ENCODE data around the gene PANK4. TPM values are rescaled to one million over a fixed set of nuclear protein-coding genes. Genes with fewer than 3 reads are reported as not detected.

PANK4 gene
- total RNA-seq, 1 donor from 2014 or later, result 26.1 TPM

GRCh38 chr1:2508180-2508579 lies 18.2 kb downstream of the PANK4 start:
- Histone ChIP-seq H3K36me3 (ENCODE audit: control insufficient read depth in 3 of 3, insufficient read depth in 3 of 3, low read length in 3 of 3) (peaks cover 40 to 54% (median 50%) of the 10 kb centered on the region in 3 donors), H3K9me3 (ENCODE audit: control insufficient read depth in 3 of 3, low read length in 3 of 3) (no peaks in the 10 kb centered on the region), H3K27me3 (ENCODE audit: control insufficient read depth in 3 of 3, insufficient read depth in 3 of 3, low read length in 3 of 3) (peaks cover 17 to 27% (median 25%) of the 10 kb centered on the region in 3 donors), H3K27ac (ENCODE audit: low read depth, low read length) (no peak overlapping the region), H3K4me3 (ENCODE audit: low read length in 3 of 3) (no peak overlapping the region), H3K4me1 (ENCODE audit: control insufficient read depth in 3 of 3, insufficient read depth in 3 of 3, low read length in 3 of 3) (peaks cover 3 to 13% (median 6%) of the 10 kb centered on the region in 3 donors), H3K9ac (ENCODE audit: low read depth in 1 of 3, low read length in 3 of 3) (no peak overlapping the region)

- H3K36me3 ChIP-seq (ENCODE audit: control insufficient read depth in 3 of 3, insufficient read depth in 3 of 3, low read length in 3 of 3), result peaks cover 37 to 49% (median 45%) of the 10 kb centered on the region in 3 donors
Measured at GRCh38 chr1:2507744-2508155, 18.6 kb downstream of the PANK4 start.

GRCh38 chr1:2506901-2507565 lies 19.4 kb downstream of the PANK4 start:
- peaks cover 24 to 38% (median 36%) of the 10 kb centered on the region in 3 donors for H3K27me3 ChIP-seq (ENCODE audit: control insufficient read depth in 3 of 3, insufficient read depth in 3 of 3, low read length in 3 of 3)
- H3K9ac ChIP-seq (ENCODE audit: low read depth in 1 of 3, low read length in 3 of 3), result no peak overlapping the region
- H3K4me1 ChIP-seq (ENCODE audit: control insufficient read depth in 3 of 3, insufficient read depth in 3 of 3, low read length in 3 of 3), result peaks cover 3 to 13% (median 6%) of the 10 kb centered on the region in 3 donors
- no peak overlapping the region for H3K27ac ChIP-seq (ENCODE audit: low read depth, low read length)
- H3K36me3 ChIP-seq (ENCODE audit: control insufficient read depth in 3 of 3, insufficient read depth in 3 of 3, low read length in 3 of 3), result peaks cover 29 to 43% (median 39%) of the 10 kb centered on the region in 3 donors
- H3K9me3 ChIP-seq (ENCODE audit: control insufficient read depth in 3 of 3, low read length in 3 of 3), result no peaks in the 10 kb centered on the region
- no peak overlapping the region for H3K4me3 ChIP-seq (ENCODE audit: low read length in 3 of 3)

More at GRCh38 chr1:2507744-2508155, 18.6 kb downstream of the PANK4 start:
- H3K4me1 ChIP-seq (ENCODE audit: control insufficient read depth in 3 of 3, insufficient read depth in 3 of 3, low read length in 3 of 3), result peaks cover 3 to 13% (median 6%) of the 10 kb centered on the region in 3 donors
- peaks cover 21 to 31% (median 29%) of the 10 kb centered on the region in 3 donors for H3K27me3 ChIP-seq (ENCODE audit: control insufficient read depth in 3 of 3, insufficient read depth in 3 of 3, low read length in 3 of 3)
- no peaks in the 10 kb centered on the region for H3K9me3 ChIP-seq (ENCODE audit: control insufficient read depth in 3 of 3, low read length in 3 of 3)
- H3K9ac ChIP-seq (ENCODE audit: low read depth in 1 of 3, low read length in 3 of 3), result no peak overlapping the region
- no peak overlapping the region for H3K4me3 ChIP-seq (ENCODE audit: low read length in 3 of 3)
- no peak overlapping the region for H3K27ac ChIP-seq (ENCODE audit: low read depth, low read length)

GRCh38 chr1:2506007-2506860 lies 20.2 kb downstream of the PANK4 start:
- H3K9me3 ChIP-seq (ENCODE audit: control insufficient read depth in 3 of 3, low read length in 3 of 3), result no peaks in the 10 kb centered on the region
- H3K4me1 ChIP-seq (ENCODE audit: control insufficient read depth in 3 of 3, insufficient read depth in 3 of 3, low read length in 3 of 3), result peaks cover 3 to 13% (median 6%) of the 10 kb centered on the region in 3 donors
- no peak overlapping the region for H3K27ac ChIP-seq (ENCODE audit: low read depth, low read length)
- H3K9ac ChIP-seq (ENCODE audit: low read depth in 1 of 3, low read length in 3 of 3), result no peak overlapping the region
- peaks cover 21 to 35% (median 31%) of the 10 kb centered on the region in 3 donors for H3K36me3 ChIP-seq (ENCODE audit: control insufficient read depth in 3 of 3, insufficient read depth in 3 of 3, low read length in 3 of 3)
- peaks cover 32 to 46% (median 44%) of the 10 kb centered on the region in 3 donors for H3K27me3 ChIP-seq (ENCODE audit: control insufficient read depth in 3 of 3, insufficient read depth in 3 of 3, low read length in 3 of 3)
- H3K4me3 ChIP-seq (ENCODE audit: low read length in 3 of 3), result no peak overlapping the region

GRCh38 chr1:2505461-2505994 lies 20.9 kb downstream of the PANK4 start:
- H3K4me1 ChIP-seq (ENCODE audit: control insufficient read depth in 3 of 3, insufficient read depth in 3 of 3, low read length in 3 of 3), result peaks cover 3 to 13% (median 6%) of the 10 kb centered on the region in 3 donors

GRCh38 chr1:2504949-2505272 lies 21.5 kb downstream of the PANK4 start:
- Histone ChIP-seq H3K9me3 (ENCODE audit: control insufficient read depth in 3 of 3, low read length in 3 of 3) (no peaks in the 10 kb centered on the region), H3K27me3 (ENCODE audit: control insufficient read depth in 3 of 3, insufficient read depth in 3 of 3, low read length in 3 of 3) (peaks cover 42 to 57% (median 54%) of the 10 kb centered on the region in 3 donors), H3K27ac (ENCODE audit: low read depth, low read length) (no peak overlapping the region), H3K9ac (ENCODE audit: low read depth in 1 of 3, low read length in 3 of 3) (no peak overlapping the region), H3K4me3 (ENCODE audit: low read length in 3 of 3) (no peak overlapping the region), H3K36me3 (ENCODE audit: control insufficient read depth in 3 of 3, insufficient read depth in 3 of 3, low read length in 3 of 3) (peaks cover 13 to 21% (median 18%) of the 10 kb centered on the region in 3 donors), H3K4me1 (ENCODE audit: control insufficient read depth in 3 of 3, insufficient read depth in 3 of 3, low read length in 3 of 3) (peaks cover 3 to 11% (median 6%) of the 10 kb centered on the region in 3 donors)

More at GRCh38 chr1:2505461-2505994, 20.9 kb downstream of the PANK4 start:
- no peaks in the 10 kb centered on the region for H3K9me3 ChIP-seq (ENCODE audit: control insufficient read depth in 3 of 3, low read length in 3 of 3)
- no peak overlapping the region for H3K27ac ChIP-seq (ENCODE audit: low read depth, low read length)
- peaks cover 36 to 52% (median 49%) of the 10 kb centered on the region in 3 donors for H3K27me3 ChIP-seq (ENCODE audit: control insufficient read depth in 3 of 3, insufficient read depth in 3 of 3, low read length in 3 of 3)
- peaks cover 15 to 28% (median 24%) of the 10 kb centered on the region in 3 donors for H3K36me3 ChIP-seq (ENCODE audit: control insufficient read depth in 3 of 3, insufficient read depth in 3 of 3, low read length in 3 of 3)
- H3K9ac ChIP-seq (ENCODE audit: low read depth in 1 of 3, low read length in 3 of 3), result no peak overlapping the region
- no peak overlapping the region for H3K4me3 ChIP-seq (ENCODE audit: low read length in 3 of 3)

- H3K4me1 ChIP-seq (ENCODE audit: control insufficient read depth in 3 of 3, insufficient read depth in 3 of 3, low read length in 3 of 3), result peaks cover 3 to 6% (median 6%) of the 10 kb centered on the region in 3 donors
- peaks cover 45 to 63% (median 54%) of the 10 kb centered on the region in 3 donors for H3K27me3 ChIP-seq (ENCODE audit: control insufficient read depth in 3 of 3, insufficient read depth in 3 of 3, low read length in 3 of 3)
- H3K27ac ChIP-seq (ENCODE audit: low read depth, low read length), result no peak overlapping the region
- peaks cover 8 to 16% (median 13%) of the 10 kb centered on the region in 3 donors for H3K36me3 ChIP-seq (ENCODE audit: control insufficient read depth in 3 of 3, insufficient read depth in 3 of 3, low read length in 3 of 3)
- H3K9me3 ChIP-seq (ENCODE audit: control insufficient read depth in 3 of 3, low read length in 3 of 3), result no peaks in the 10 kb centered on the region
- no peak overlapping the region for H3K4me3 ChIP-seq (ENCODE audit: low read length in 3 of 3)
- H3K9ac ChIP-seq (ENCODE audit: low read depth in 1 of 3, low read length in 3 of 3), result no peak overlapping the region
Measured at GRCh38 chr1:2504225-2504948, 22.0 kb downstream of the PANK4 start.

GRCh38 chr1:2503554-2504224 lies 22.7 kb downstream of the PANK4 start:
- H3K4me3 ChIP-seq (ENCODE audit: low read length in 3 of 3), result no peak overlapping the region
- H3K9me3 ChIP-seq (ENCODE audit: control insufficient read depth in 3 of 3, low read length in 3 of 3), result no peaks in the 10 kb centered on the region
- no peak overlapping the region for H3K9ac ChIP-seq (ENCODE audit: low read depth in 1 of 3, low read length in 3 of 3)
- peaks cover 2 to 9% (median 6%) of the 10 kb centered on the region in 3 donors for H3K36me3 ChIP-seq (ENCODE audit: control insufficient read depth in 3 of 3, insufficient read depth in 3 of 3, low read length in 3 of 3)
- H3K4me1 ChIP-seq (ENCODE audit: control insufficient read depth in 3 of 3, insufficient read depth in 3 of 3, low read length in 3 of 3), result peaks cover 3 to 6% (median 6%) of the 10 kb centered on the region in 3 donors
- peaks cover 51 to 70% (median 61%) of the 10 kb centered on the region in 3 donors for H3K27me3 ChIP-seq (ENCODE audit: control insufficient read depth in 3 of 3, insufficient read depth in 3 of 3, low read length in 3 of 3)
- H3K27ac ChIP-seq (ENCODE audit: low read depth, low read length), result no peak overlapping the region
